Stimulated activated CD8-positive, alpha-beta memory T cell treated with anti-CD3 and anti-CD28 coated beads, Interleukin-4, amount 100 ng/mL, for 48 hours (primary cell): Measurements from ENCODE around the gene SPINDOC.
A peak's percentile ranks its signal among the peaks of the same experiment; 100 is the strongest.
"Not testable (repeated sequence)": the region's sequence is repeated elsewhere in the genome, so short reads cannot be mapped to it uniquely, and the experiment has no call there.

Experiments used
- DNase-seq: peaks from one replicate; pipeline ENCODE4 v3.0.0-alpha.2; 2020

Gene SPINDOC

GRCh38 chr11:63791495-63792167 is 21.6 kb upstream of the SPINDOC start:
- no peak for DNase-seq

GRCh38 chr11:63793161-63793560 is 20.1 kb upstream of the SPINDOC start:
- no peak for DNase-seq

- no peak for DNase-seq
Observed at GRCh38 chr11:63795066-63795465, 18.2 kb upstream of the SPINDOC start.

GRCh38 chr11:63800921-63801320 is 12.3 kb upstream of the SPINDOC start:
- DNase-seq: no peak

GRCh38 chr11:63802637-63803414 is 10.4 kb upstream of the SPINDOC start:
- no peak for DNase-seq

GRCh38 chr11:63804259-63804658 is 9.0 kb upstream of the SPINDOC start:
- DNase-seq: no peak

- DNase-seq: no peak
Observed at GRCh38 chr11:63805844-63806415, 7.3 kb upstream of the SPINDOC start.

- not testable (repeated sequence) for DNase-seq
Observed at GRCh38 chr11:63810383-63810782, 2.9 kb upstream of the SPINDOC start.

- no peak for DNase-seq
Observed at GRCh38 chr11:63811522-63811921, 1.7 kb upstream of the SPINDOC start.

- peak; percentile 63 for DNase-seq
Observed at GRCh38 chr11:63813563-63814382, 517 bp downstream of the SPINDOC start.

GRCh38 chr11:63814383-63814736 is 1.1 kb downstream of the SPINDOC start:
- no peak for DNase-seq

- no peak for DNase-seq
Observed at GRCh38 chr11:63816166-63816565, 2.9 kb downstream of the SPINDOC start.

GRCh38 chr11:63816732-63817131 is 3.5 kb downstream of the SPINDOC start:
- no peak for DNase-seq

GRCh38 chr11:63817758-63818498 is 4.7 kb downstream of the SPINDOC start:
- no peak for DNase-seq

GRCh38 chr11:63818609-63819008 is 5.4 kb downstream of the SPINDOC start:
- no peak for DNase-seq

GRCh38 chr11:63821411-63821810 is 8.2 kb downstream of the SPINDOC start:
- no peak for DNase-seq

GRCh38 chr11:63826471-63827190 is 13.4 kb downstream of the SPINDOC start:
- DNase-seq: no peak

GRCh38 chr11:63829823-63830489 is 16.7 kb downstream of the SPINDOC start:
- DNase-seq: no peak

GRCh38 chr11:63831326-63831725 is 18.1 kb downstream of the SPINDOC start:
- no peak for DNase-seq

- no peak for DNase-seq
Observed at GRCh38 chr11:63832336-63832735, 19.1 kb downstream of the SPINDOC start.

- DNase-seq: no peak
Observed at GRCh38 chr11:63833048-63833447, 19.8 kb downstream of the SPINDOC start.
